Colonic mucosa (tissue), 4 donors: Measurements from ENCODE around the gene KIAA1217. TPM values are rescaled to one million over a fixed set of nuclear protein-coding genes. Genes with fewer than 3 reads are reported as not detected.

Experiments used
- DNase-seq: peaks from one replicate; pipeline ENCODE4 v3.0.0-alpha.2; 2020
- H3K27ac ChIP-seq: fragments of 200-600 bp; one replicate; pipeline ENCODE4 v1.8.0; 2021
- H3K27me3 ChIP-seq: fragments of 200-600 bp; one replicate; pipeline ENCODE4 v1.8.0; 2021
- H3K36me3 ChIP-seq: fragments of 200-600 bp; one replicate; pipeline ENCODE4 v1.8.0; 2021
- H3K4me1 ChIP-seq: fragments of 200-600 bp; one replicate; pipeline ENCODE4 v1.8.0; 2021; ENCODE audit warnings: mild to moderate bottlenecking
- H3K4me3 ChIP-seq: fragments of 200-600 bp; one replicate; pipeline ENCODE4 v1.8.0; 2021
- H3K9ac ChIP-seq, 2 donors: one replicate each; pipeline ENCODE4 v1.7.0; 2013; ENCODE audit warnings: control low read depth in 2 of 2, low read depth in 2 of 2, low read length in 2 of 2
- H3K9me3 ChIP-seq: fragments of 200-600 bp; one replicate; pipeline ENCODE4 v1.8.0; 2021
- CTCF ChIP-seq: fragments of 200-600 bp; IDR thresholded peaks from one replicate; pipeline ENCODE4 v1.8.0; 2022; ENCODE audit warnings: antibody characterized with exemption, mild to moderate bottlenecking
- intact Hi-C: fragments of 100-400 bp; cut with DNase I; formaldehyde crosslinking; loops from one replicate; pipeline ENCODE4 v1.14.1; 2022
- total RNA-seq, 2 donors: library from RNA; stranded (reverse); fragmentation: NEBNext Ultra II Directional in 1 of 2; extraction: Animal tissue kit (Norgen Biotek cat#: 25700) in 1 of 2; gene quantifications; one replicate each; pipeline ENCODE4 v1.2.1, GENCODE V29; 2021
- donor health status: healthy.
- donor health status: DM: no; HTN: no; CAD: no.
- donor health status: DM: no; HTN: no; CAD: no.

Gene KIAA1217
- total RNA-seq, 2 donors from 2014 or later: 34.2 to 61.2 TPM

GRCh38 chr10:24381235-24382010, 172.5 kb downstream of the KIAA1217 start:
- no peaks in the 10 kb centered on the region for H3K27me3 ChIP-seq
- H3K4me3 ChIP-seq: no peak overlapping the region
- H3K27ac ChIP-seq: no peak overlapping the region
- intact Hi-C loops: no loop called here
- H3K36me3 ChIP-seq: no peaks in the 10 kb centered on the region
- H3K9ac ChIP-seq: no peak overlapping the region
- peaks cover 5% of the 10 kb centered on the region for H3K4me1 ChIP-seq
- DNase-seq: no peak
- no peaks in the 10 kb centered on the region for H3K9me3 ChIP-seq
- TF ChIP-seq CTCF: no peak

- Histone ChIP-seq H3K27ac (no peak overlapping the region), H3K4me1 (peaks cover 5% of the 10 kb centered on the region), H3K9ac (no peak overlapping the region), H3K36me3 (no peaks in the 10 kb centered on the region), H3K4me3 (no peak overlapping the region), H3K9me3 (no peaks in the 10 kb centered on the region), H3K27me3 (no peaks in the 10 kb centered on the region)
- DNase-seq: no peak
- intact Hi-C loops: no loop called here
- TF ChIP-seq CTCF: no peak
Observed at GRCh38 chr10:24382045-24382444, 173.1 kb downstream of the KIAA1217 start.

GRCh38 chr10:24382596-24382978, 173.6 kb downstream of the KIAA1217 start:
- intact Hi-C loops: no loop called here
- no peak for DNase-seq

GRCh38 chr10:24382979-24383663, 174.2 kb downstream of the KIAA1217 start:
- H3K27ac ChIP-seq: peak overlapping the region; percentile 18
- intact Hi-C loops: no loop called here

More at GRCh38 chr10:24382596-24382978, 173.6 kb downstream of the KIAA1217 start:
- H3K27ac ChIP-seq: peak overlapping the region; percentile 18
- no peaks in the 10 kb centered on the region for H3K36me3 ChIP-seq
- no peak overlapping the region for H3K4me3 ChIP-seq
- H3K9ac ChIP-seq: no peak overlapping the region
- H3K9me3 ChIP-seq: no peaks in the 10 kb centered on the region
- peaks cover 5% of the 10 kb centered on the region for H3K4me1 ChIP-seq
- no peaks in the 10 kb centered on the region for H3K27me3 ChIP-seq
- TF ChIP-seq CTCF: no peak

GRCh38 chr10:24383681-24384106, 174.8 kb downstream of the KIAA1217 start:
- H3K4me3 ChIP-seq: no peak overlapping the region
- intact Hi-C loops: no loop called here
- H3K27ac ChIP-seq: peak overlapping the region; percentile 18
- peak; percentile 52 for TF ChIP-seq CTCF
- H3K9me3 ChIP-seq: no peaks in the 10 kb centered on the region
- H3K9ac ChIP-seq: peak overlapping the region in 1 of 2 donors; percentile 29
- peaks cover 5% of the 10 kb centered on the region for H3K4me1 ChIP-seq
- H3K27me3 ChIP-seq: no peaks in the 10 kb centered on the region
- peak; percentile 91 for DNase-seq
- H3K36me3 ChIP-seq: no peaks in the 10 kb centered on the region

More at GRCh38 chr10:24382979-24383663, 174.2 kb downstream of the KIAA1217 start:
- no peak overlapping the region for H3K4me3 ChIP-seq
- H3K27me3 ChIP-seq: no peaks in the 10 kb centered on the region
- TF ChIP-seq CTCF: no peak
- peaks cover 5% of the 10 kb centered on the region for H3K4me1 ChIP-seq
- no peaks in the 10 kb centered on the region for H3K36me3 ChIP-seq
- H3K9me3 ChIP-seq: no peaks in the 10 kb centered on the region
- H3K9ac ChIP-seq: peak overlapping the region; percentile 7 to 13
- peak; percentile 63 for DNase-seq
